NCI-H526 treated with DMSO at 0.1 percent for 48 hours (cell line): ENCODE results near the gene MORF4L1.
"Not testable (repeated sequence)": the region's sequence is repeated elsewhere in the genome, so short reads cannot be mapped to it uniquely, and the experiment has no call there.

Experiments used
- DNase-seq: peaks from one replicate; lab custom pipeline; 2025; lab: John Stamatoyannopoulos, UW

MORF4L1 gene

DNA sequence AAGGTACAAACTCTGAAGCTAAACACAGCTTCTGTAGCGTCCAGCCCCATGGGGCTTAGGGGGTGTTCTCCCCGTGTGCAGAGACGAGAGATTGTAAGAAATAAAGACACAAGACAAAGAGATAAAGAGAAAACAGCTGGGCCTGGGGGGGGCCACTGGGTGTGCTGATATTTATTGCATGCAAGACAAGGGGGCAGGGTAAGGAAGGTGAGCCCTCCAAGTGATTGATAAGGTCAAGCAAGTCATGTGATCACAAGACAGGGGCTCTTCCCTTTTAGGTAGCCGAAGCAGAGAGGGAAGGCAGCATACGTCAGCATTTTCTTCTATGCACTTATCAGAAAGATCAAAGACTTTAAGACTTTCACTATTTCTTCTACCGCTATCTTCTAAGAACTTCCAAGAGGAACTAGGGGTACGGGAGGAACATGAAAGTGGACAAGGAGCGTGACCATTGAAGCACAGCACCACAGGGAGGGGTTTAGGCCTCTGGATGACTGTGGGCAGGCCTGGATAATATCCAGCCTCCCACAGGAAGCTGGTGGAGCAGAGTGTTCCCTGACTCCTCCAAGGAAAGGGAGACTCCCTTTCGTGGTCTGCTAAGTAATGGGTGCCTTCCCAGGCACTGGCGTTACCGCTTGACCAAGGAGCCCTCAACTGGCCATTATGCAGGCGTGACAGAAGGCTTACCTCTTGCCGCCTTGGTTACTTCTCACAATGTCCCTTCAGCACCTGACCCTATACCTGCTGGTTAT lies 29.8 kb downstream of the MORF4L1 start:
- not testable (repeated sequence) for DNase-seq

DNA sequence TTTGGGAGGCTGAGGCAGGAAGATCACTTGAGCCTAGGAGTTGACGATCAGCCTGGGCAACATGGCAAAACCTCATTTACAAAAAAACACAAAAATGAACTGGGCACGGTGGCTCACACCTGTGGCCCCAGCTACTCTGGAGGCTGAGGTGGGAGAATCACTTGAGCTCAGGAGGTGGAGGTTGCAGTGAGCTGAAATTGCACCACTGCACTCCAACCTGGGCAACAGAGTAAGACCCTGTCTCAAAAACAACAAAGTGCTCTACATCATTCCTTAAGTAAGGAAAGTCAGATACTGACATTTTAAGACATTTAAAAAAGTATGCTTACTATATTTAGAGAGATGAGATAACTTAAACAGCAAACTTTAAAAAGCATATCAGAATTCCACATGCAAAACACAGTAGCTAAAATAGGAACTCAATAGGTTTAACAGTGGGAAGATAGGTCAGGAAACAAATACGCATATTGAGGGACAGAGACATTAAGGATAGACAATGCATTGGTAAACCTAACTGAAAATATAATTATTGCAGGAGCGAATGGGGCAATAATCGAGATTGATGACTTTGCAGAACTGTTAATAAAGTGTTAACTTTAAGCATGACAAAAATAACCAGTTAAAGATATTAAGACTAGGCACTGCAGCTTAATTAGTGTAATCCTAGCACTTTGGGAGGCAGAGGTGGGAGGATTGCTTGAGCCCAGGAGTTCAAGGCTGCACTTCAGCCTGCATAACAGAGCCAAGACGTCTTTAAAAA lies 32.1 kb downstream of the MORF4L1 start:
- no peak for DNase-seq

DNA sequence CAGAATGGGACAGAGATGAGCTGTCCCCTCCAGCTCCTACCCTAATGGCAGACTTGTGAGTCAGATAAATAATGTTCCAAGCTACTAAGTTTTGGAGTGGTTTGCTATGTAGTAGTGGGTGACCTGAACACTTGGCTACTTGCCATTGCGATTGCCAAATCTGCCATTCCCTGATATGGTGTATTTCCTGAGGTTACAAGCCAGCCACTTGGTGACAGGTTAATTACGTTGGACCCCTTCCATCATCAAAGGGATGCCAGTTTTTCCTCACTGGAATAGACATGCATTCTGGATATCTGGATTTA lies 33.6 kb downstream of the MORF4L1 start:
- no peak for DNase-seq

DNA sequence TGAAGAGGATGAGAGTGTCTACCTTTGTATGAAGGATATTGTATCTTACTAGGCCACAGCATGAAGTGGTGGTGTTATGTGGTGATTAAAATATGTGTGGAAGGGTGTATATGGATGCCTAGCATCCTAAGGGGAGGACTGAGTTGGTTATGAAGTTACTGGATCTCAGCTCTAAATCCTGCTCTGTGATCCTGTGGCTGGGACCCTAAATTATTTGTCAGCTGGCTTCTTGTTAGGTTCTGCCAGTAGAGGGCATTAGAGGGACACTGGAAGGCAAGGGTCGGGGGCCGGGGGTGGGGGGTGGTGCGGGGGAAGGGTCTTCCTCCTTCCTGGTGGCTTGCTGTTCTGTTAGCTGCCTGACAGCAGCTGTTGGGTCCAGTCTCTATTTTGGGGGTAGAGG lies 34.9 kb downstream of the MORF4L1 start:
- DNase-seq, result no peak

DNA sequence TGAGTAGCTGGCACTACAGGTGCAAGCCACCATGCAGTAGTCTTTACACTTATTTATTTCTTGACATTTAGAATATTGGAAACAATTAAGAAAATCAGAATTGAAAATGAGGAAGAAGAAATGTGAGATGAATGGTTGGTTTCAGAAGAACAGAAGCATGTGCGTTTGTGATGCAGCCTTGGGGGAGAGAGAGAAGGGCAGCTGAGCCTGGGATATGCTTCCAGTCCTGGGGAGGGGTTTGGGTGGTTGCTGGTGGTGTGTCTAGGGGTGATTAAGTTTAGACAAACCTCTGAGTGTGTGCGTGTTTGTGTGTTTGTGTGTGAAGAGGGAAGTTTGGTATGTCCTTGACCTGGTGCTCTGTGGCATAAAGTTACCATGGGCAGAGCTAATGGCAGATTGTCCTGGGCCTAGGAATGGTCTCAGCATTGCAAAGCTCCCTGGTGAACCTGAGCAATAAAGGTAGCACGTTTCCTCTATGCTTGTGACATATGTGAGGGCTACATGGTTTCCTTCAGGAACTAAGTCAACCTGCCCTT lies 36.5 kb downstream of the MORF4L1 start:
- no peak for DNase-seq

DNA sequence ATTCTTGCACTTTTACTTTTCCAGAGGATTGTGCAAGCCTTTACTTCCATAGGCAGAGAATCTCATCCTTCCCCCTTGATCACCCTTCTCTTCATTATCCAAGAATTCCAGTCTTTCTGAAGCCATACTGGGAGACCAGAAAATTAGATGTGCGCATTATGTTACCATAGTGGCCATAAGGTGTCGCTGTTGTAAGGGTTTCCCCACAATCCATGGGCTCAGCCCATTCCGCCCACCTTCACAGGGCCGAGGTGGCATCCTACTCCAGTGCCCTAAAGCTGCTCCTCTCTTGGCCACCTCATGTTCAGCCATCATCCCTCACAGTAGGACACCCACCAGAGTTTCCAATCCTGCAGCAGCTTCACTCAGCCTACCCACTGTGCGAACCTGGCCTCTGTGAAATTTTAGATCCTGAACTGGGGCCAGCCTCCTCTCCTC lies 37.1 kb downstream of the MORF4L1 start:
- peak; percentile 23 for DNase-seq

DNA sequence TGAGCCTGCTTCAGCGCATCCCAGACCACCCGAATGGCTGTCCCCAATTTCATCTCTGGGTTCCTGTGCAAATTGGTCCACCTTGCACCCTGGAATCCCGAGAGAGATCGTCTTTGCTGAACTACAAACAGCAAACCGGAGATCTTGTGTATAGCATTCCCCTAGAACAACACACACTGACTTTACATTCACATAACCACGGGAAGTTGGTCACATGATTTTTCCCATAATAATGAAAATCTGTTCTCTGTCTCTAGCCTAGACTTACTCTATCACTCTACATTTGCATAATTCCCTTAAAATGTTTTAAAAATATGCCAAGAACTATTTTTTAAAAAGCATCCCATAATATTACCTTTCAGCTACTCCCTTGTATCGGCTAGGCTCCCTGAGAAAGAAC lies 37.6 kb downstream of the MORF4L1 start:
- DNase-seq, result no peak

DNA sequence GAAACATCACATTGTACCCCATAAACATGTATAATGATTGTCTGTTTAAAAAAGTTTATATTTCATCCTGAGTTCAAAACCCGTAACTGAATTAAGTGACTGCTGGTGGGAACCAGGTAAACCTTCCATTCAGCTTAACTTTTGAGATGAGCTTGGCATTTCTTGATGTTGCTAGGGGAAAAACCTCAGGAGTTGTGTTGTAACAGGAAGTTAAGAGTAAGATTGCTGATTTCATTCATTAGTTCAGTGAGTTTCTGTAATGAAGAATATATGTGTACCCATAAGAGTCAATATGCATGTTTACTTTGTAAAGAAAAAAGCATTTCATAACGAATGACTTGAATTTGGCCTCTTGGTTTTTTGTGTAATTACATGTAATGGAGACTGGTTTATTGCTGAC lies 39.6 kb downstream of the MORF4L1 start:
- DNase-seq, result no peak

DNA sequence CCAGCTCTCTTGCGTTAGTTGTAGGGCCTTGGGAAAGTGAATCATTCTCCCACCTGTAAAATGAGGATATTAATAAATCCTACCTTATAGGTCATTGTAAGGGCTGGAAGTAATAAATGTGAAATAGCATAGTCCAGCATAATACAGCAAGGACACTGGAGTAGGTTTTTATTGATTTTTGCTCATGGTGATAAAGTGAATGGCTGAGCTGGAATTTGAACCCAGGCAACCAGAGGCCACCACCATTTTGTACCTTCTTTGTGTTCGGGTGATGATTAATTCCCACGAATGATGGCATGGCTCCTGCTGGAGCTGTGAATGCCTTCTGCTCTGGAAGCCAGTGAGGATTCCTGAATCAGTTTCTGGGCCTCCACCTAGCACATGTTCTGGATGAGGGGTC lies 40.3 kb downstream of the MORF4L1 start:
- no peak for DNase-seq

DNA sequence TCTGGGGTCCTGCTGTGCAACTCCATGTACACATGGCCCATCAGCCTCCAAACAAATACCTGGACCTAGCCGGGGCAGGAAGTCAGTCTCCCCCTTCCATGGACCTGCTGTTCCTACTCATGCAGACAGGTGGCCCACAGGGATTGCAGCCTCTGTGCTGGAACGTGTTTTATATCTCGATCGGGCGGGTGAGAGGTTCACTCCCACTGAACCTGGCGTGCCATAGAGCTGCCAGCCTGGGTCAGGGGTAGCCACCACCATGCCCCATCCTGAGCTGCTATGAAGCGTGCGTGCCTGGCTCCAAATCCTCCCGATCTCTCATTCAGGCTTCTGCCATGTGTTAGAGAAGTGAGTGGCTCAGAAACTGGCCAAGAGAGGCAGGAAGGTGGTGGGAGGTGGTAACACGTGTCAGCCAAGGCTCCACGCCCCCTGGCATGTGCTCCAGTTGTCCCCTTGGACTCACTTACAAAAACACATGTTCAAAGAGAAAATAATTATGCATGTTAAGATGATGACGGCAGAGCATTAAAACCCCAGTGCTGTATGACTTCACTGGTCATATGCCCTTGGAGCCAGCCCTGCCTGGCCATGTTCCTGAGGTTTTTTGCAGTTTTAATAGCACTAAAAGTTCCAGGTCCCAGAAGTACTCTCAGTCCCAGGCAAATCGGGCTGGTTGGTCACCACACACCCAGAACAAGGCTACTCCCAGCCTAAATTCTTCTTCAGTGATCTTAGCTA lies 41.5 kb downstream of the MORF4L1 start:
- no peak for DNase-seq

DNA sequence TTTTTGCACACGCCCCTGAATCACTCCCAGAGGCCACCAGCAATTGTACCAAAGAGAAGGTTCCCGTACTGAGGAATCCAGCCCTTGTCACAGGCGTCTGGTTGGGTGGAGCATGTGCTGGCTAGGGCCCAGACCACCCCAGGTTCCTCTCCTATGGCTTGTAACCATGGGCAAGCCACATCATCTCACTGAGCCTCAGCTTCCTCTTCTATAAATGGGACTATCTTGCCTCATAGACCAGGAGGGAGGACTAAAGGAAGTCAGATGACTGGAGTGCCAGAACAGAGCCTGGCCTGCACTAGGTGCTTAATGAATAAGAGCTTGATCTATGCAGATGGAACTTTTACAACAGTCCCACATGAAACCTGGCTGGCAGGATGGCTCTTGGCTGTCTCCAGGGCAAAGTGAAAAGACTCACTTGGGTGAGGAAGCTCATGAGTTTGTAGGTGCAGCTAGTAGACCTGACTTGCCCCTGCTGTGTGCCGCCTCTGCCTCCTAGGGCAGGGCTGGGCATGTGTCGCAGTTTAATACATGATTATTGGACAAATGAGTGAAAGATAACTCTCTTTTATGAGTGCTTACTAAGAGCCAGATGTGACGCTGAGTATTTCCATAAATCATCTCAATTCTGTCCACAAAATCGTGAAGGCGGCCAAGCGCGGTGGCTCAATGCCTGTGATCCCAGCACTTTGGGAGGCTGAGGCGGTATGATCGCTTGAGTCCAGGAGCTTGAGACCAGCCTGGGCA lies 42.8 kb downstream of the MORF4L1 start:
- no peak for DNase-seq

DNA sequence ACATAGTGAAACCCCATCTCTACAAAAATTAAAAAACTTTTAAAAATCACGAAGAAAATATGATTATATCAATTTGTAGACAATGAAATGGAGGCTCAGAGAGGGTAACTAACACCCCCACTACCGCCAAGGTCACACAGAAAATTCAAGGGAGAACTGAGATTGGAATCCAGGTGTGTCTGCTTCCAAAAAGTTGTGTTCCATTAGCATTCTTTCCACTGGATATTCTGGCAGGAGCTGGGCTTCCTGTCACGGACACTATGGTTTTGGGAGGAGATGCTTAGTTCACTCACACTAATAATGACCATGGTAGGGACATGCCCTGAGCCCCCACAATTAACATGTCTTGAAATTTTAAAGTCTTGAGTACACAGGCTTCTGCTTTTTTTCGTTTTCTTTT lies 43.4 kb downstream of the MORF4L1 start:
- DNase-seq, result no peak

DNA sequence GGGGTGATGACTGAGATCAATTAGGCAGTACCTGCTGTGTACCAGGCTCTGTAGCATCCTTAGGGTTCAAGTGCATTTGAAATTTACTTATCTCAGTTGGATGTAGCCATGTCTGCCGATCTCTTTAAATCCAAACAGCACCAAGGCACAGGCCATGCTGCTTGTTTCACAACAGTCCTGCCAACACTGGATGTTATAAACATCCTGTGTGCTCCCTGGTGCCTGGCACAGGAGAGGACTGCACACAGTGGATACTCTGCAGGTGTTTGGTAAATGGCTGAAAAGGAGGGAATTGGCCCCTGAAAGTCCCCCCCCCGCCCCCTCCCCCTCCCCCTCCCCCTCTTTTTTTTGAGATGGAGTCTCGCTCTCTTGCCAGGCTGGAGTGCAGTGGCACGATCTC lies 45.2 kb downstream of the MORF4L1 start:
- DNase-seq, result no peak

DNA sequence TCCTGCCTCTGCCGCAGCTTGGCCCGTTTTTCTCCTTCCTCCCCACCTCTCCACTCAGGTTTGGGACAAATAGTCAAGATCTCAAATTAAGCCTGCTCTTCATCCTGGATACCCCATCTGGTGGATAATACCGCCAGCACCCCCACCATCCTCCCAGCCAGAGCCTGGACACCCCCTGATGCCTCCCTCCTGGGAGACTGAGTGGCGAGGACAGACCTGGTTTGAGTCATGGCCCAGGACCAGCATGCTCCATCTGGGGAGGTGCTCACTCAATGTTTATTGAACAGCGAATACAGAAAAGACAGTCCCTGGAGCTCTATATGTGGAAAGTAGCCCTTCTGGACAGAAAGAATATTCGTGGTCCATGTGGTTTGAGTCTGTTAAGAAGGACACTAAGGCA lies 48.8 kb downstream of the MORF4L1 start:
- no peak for DNase-seq

DNA sequence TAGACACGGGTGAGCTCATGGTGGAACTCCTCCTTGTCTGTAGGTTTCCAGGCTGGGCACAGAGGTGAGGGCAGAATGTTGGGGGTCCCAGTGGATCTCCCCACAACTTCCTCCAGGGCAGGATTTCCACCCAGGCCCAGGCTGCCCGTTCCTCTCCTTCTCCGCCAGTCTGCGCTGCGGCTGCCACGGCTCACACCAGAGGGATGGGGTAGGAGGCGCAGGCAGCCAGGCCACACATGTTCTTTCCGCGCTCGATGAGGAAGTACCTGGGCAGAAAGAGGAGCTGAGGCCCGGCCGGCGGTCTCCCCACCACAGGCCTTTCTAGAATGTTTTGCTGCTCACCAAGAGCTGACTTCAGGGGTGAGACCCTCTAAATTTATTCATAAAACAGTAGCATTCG lies 49.2 kb downstream of the MORF4L1 start:
- DNase-seq, result no peak

DNA sequence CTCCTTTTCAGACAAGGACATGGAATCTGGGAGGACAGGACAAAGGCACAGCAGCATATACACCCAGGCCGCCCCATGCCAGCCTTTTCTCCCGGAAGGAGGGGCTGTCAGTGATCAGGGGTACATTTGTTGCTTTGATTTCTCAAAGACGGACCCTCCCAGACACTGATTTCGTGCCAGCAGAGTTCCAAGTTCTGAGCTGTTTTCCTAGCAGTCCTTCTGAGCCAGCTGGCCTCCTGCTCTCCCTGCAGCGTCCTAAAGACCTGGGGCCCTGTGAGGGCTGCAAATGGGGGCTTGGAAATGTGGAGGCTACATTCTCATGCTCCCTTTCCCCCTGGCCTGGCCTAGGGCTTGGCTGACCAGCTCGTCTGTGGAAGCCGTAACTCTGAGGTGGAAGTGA lies 49.8 kb downstream of the MORF4L1 start:
- DNase-seq, result no peak

DNA sequence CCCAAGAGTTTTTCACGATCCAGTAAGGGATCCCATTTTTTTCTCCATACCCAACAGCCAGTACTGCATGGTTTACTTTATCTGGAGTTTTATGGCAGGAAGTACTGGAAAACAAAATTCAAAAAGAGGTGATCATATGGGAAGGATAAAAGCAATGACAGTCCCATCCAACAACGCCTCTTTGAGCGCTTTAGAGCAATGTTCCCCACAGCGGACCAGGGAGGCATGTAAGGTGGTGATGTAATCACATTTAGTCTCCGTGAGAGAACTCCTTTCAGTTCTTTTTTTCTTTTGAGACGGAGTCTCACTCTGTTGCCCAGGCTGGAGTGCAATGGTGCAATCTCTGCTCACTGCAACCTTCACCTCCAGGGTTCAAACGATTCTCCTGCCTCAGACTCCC lies 50.3 kb downstream of the MORF4L1 start:
- no peak for DNase-seq

DNA sequence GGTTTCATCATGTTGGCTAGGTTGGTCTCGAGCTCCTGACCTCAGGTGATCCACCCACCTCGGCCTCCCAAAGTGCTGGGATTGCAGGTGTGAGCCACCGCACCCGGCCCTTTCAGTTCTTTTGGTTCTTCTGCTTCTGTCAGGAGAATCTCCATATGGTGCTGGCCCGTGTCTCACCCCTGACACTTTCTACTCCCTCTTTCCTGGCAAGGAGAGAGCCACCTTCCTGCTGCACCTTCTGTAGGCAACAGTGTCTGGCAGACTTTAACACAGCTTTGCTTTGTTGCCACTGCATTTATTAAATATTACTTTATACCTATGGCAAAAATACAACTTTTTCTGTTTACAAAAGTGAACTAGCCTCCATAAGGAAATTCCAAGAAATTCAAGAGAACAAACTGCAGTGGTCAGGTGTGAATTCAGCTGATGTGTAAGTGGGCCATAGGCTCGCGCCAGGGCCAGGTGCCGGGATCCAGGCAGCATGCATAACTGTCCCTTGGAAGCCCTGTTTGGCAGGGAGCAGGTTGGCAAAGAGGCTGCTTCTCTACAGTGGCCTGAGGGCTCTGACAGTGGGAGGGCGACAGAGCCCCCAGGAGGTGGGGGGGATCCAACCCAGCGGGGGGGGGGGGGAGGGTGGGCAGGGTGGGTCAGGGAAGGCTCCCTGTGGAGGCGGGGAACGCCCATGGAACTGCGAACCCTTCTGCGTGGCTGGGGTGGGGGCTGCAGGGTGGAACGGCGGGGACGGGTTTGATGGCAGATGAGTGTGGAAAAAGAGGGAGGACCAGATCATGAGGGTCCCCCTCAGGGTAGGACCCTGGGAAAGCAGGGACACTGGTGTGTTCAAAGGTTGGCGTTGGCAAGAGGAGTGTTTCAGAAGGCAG lies 51.0 kb downstream of the MORF4L1 start:
- DNase-seq, result no peak

DNA sequence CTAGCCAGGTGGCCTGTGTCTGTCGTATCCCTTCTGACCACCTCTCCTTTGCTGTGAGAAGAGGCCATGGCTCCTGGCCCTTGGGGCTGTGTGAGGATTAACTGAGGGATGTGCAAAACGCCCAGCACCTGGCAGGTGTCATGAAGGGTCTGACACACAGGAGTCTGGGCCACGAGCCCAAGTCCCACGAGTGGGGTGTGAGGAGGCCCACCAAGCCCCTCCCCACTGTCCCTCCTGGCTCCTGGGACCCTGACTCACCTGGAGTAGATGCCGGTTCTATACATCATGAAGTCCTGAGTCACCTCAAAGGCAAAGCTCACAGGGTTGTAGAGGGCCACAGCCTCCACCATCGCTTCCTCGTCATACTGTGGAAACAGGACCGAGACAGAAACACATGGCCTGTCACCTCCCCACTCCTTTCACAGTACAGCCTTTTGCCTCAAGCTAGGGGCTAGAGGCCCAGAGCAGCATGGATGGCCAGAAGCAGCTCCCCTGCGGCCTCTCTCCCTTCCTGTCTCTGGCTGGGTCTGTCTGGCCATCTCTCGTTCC lies 52.5 kb downstream of the MORF4L1 start:
- no peak for DNase-seq

DNA sequence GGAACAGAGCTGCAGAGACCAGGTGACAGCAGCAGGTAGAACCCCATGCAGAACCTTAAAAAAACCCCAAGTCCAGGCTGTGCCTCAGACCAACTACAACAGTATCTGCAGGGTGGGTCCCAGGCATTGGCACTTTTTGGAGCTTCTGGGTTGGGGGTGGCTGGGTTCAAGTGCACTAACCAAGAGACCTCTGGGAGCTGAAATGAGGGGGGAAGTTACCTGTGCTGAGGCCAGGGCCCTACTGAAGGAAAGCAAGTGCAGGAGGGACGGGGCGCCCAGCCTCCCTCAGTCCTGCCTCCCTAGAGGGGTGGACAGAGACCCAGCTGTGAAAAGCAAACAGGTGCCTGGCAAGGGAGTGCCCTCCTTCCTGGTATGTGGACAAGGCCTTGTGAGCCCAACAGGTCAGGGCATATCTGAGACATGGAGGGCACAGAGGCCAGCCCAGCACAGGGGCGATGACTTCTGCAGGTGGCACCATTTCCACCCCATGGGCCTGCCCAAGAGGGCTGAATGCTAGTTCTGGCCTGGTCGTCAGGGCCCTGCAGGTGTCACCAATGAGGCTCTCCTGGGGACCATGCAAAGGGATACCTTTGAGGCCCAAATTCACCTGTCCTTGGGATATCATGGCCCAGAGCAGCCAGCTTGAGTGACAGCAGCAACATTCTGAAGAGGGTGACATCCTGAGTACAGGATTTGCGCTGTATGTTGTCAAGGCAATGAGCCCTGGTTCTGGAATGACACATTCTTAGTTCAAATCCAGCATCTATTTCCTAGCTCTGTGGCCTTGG lies 53.5 kb downstream of the MORF4L1 start:
- no peak for DNase-seq
